GM19455 (cell line): ENCODE measurements around the gene RHBDL1.

Experiments
- ATAC-seq: cut with Tn5 transposase; IDR thresholded peaks from one replicate; pipeline ENCODE4 v1.9.1; 2021; ENCODE audit not compliant: unreplicated experiment

The RHBDL1 gene

DNA sequence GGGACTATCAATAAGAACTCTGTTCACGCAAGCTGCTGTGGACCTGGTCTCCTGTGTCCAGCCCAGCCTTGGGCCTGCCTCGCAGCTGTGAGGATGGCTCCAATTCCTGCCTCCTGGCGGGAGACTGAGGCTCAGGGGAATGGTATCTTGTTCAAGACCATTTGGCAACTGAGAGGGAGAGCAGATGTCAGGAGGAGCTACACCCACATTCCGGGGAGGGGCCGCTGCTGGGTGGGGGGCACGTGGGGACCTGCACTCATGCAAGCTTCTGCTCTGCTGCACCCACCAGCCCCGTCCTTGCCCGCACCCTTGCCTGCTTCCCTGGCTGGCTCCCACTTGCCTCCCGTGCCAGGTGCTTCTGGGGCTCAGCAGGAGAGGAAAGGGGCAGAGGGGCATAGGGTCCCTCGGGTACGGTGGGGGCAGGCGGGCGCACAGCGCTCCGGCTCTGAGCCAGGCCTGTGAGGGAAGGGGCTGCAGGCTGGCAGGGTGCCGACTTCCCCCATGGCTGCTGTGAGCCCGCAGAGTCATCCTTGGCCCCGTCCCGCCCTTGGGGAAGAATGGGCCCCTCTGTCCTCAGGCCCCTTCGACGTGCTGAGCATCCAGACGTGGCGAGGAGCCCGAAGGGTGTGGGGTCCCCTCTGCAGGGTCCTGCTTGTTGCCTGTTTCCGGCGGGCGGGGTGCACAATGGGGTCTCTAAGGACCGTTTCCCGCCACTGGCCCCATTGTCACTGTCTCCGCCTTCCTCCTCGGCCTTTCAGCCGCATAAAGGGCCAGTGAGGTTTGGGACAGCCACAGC, 42.2 kb downstream of the RHBDL1 start:
- ATAC-seq: no peak

DNA sequence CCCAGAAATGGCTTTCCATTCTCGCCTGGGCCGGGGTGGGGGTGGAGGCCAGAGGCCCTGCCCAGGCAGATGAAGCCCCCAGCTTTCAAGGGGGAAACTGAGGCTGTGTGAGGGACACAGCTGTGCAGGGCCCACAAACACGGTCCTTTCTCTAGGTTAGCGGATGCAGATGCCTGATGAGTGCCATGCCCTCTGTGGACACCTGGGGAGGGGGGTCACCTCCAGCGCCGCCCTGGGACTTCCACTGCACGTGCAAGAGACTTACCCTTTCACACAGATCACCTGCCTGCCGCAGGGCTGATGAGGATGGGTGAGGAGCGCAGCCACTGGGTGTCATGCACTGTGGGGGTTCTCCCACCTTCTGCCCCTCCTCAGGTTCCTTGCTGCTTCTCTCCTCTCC, 42.9 kb downstream of the RHBDL1 start:
- no peak for ATAC-seq

DNA sequence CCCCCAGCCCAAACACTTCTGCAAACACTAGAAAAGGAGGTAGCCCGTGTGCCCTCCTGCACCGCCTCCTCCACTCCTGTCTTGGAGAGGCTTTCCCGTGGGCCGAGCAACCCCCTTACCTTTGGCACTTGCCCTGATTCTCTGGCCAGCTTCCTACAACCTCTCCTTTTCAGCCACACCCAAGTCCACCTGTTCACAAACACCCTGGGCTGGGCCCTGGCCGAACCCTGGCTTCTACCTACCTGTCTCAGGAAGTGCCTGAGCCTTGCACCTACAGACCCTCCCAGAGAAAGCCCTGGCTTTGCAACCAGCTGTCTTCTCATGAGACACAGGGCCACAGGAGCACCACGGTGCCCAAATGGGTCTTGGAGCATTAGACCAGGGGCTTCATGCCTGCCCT, 43.5 kb downstream of the RHBDL1 start:
- no peak for ATAC-seq

DNA sequence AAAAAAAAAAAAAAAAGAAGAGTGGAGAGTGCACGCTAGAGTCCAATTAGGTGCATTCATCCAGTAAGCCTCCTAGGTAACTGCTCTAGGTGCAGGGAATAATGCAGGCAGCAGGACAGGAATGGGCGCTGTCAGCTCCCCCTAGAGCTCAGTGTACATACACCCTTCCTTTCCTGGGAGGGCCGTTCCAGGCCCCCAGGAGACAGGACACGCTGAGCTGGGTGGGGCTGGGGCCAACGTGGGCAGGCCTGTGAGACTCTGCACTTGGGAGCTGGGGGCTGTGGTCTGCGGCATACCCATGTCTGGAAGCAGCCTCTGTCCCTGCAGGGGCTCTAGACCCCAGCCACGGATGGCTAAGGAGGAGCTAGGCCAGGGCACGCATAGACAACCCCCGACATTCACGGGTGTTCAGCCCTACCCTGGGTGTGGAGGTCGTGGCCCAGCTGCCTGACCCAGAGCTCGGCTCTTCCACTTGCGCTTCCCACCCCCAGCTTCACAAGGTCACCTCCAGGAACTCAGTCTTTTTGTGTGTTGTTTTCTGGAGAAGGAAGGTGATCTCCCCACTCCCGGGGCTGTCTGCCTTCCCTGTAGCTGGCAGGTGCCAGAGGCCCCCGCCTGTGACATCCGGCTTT, 44.5 kb downstream of the RHBDL1 start:
- ATAC-seq: no peak

DNA sequence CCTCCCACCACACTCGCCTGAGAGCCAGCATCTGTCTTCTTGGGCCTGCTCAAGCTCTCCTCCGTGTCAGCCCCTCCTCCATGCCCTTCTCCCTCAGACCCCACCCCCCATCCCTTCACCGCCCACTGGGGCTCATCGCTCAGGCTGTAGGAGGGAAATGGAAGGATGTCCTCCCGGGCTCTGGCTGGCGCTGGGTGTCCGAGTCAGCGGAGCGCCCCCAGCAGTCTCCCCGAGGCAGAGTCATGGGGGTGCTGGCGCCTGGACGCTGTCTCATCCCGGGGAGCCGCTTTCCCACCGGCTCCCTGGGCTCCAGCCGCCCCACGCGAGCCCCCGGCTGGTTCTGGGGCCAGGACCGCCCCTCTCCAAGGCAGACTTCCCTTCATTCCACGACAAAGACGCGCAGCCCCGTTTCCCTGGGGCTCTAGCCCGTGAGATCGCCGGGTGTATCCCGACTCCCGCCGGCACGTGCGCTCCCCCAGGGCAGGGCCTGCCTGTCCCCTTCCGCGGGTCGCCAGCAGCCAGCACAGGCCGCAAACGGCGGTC, 45.0 kb downstream of the RHBDL1 start:
- ATAC-seq: no peak

DNA sequence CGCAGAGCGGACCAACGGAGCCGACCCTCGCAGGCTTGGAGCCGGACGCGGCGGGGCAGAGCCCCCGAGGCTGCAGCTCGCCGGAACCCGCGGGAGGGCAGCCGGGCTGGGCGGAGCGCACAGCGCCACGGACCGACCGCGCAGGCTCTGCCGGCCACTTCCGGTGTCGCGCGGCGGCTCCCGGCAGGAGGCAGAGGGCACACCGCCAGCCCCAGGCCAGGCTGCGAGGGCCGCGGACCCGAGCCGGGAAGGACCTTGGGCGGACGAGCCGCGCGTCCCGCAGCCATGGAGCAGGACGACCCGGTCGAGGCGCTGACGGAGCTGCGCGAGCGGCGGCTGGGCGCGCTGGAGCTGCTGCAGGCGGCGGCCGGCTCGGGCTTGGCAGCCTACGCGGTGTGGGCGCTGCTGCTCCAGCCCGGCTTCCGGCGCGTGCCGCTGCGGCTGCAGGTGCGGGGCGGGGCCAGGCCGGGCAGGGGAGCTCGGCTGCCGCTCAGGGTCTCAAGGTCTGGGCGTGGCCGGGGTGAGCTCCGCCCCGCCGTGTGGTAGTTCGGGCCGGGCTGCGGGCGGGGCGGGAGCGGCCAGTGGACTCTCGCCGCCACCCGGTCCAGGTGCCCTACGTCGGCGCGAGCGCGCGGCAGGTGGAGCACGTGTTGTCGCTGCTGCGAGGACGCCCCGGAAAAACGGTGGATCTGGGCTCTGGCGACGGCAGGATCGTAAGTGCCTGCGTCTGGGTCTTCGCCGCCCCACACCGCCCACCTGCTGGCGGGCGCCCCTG, 45.7 kb downstream of the RHBDL1 start, which contains the start of gene ANTKMT:
TSS of gene ANTKMT (plus strand) at position 157 of the 775 bp plus-strand sequence. CDS start at position 286, 129 bp downstream.
- ATAC-seq: peak; percentile 62

DNA sequence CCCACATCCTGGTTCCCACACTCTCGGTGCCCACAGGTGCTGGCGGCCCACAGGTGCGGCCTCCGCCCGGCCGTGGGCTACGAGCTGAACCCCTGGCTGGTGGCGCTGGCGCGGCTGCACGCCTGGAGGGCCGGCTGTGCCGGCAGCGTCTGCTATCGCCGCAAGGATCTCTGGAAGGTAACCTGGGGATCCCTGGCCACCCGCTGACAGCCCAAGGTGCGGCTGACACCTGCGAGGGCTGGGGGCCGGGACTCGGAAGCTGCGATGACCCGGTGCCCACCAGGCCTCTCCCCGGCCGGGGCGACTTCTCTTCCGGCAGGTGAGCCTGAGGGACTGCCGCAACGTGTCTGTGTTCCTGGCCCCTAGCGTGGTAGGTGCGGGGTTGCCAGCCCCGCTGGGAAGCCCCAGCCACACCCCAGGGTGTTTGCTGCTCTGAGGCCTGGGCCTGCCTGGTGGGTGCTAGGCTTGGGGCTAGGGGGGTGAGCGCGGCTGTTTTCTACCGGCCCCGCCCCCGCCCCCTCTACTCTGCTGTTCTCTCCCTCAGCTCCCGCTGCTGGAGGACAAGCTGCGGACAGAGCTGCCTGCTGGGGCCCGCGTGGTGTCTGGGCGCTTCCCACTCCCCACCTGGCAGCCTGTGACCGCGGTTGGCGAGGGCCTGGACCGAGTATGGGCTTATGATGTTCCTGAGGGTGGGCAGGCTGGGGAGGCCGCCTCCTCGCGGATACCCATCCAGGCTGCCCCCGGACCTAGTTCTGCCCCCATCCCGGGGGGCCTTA, 46.5 kb downstream of the RHBDL1 start:
- ATAC-seq: no peak

DNA sequence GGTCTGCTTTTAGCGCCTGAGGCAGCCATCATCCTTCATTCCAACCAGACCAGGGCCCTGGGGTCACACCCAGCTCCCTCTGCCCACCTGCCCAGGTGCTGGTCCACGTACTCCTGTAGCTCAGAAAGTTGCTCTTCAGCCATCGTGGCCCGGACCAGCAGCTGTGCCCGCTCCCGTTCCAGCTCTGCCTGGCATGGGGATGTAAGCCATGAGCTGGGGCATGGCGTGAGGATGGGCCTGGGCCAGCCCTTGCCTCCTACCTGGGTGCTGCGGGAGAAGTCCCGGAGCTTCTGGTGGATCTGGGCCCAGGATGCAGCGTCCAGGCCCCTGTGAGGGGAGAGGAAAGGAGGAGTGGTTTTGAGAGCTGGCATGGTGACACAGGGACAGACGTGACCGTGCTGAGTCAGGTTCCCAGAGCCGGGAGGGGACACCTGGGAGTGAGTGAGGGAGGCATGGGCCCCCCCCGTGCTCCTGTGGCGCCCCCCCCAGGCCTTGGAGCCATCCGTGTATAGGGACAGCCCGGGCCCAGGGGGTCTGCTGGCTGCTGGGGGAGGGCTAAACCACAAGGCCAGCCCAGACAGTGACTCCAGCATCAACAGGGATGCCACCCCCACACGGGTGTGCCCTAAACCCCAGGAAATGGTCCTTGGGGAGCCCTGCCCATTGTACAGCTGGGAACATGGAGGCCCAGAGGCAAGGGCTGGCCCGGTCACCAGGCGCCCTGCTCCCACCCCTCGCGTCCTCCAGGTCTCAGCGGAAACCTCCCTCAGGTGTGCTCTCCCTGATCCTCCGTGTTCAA, 47.6 kb downstream of the RHBDL1 start:
- no peak for ATAC-seq

DNA sequence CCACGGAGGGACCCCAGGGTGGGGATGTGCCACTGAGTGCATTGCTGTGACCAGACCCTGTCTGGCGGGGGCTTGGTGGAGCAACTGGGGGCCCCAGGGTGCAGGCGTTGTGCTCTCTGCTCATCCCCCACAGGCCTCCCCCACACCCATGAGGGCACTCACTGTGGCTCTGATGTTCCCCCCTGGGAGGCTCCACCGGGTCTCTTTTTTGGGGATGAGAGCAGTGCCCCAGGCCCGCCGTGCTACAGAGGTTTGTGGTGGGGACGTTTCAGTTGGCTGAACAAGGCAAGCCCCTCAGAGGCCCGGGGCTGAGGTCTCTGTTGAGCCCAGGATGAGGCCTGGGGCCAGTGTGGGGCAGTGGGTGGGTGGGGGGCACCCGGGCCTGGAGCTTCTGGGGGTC, 48.2 kb downstream of the RHBDL1 start:
- no peak for ATAC-seq

DNA sequence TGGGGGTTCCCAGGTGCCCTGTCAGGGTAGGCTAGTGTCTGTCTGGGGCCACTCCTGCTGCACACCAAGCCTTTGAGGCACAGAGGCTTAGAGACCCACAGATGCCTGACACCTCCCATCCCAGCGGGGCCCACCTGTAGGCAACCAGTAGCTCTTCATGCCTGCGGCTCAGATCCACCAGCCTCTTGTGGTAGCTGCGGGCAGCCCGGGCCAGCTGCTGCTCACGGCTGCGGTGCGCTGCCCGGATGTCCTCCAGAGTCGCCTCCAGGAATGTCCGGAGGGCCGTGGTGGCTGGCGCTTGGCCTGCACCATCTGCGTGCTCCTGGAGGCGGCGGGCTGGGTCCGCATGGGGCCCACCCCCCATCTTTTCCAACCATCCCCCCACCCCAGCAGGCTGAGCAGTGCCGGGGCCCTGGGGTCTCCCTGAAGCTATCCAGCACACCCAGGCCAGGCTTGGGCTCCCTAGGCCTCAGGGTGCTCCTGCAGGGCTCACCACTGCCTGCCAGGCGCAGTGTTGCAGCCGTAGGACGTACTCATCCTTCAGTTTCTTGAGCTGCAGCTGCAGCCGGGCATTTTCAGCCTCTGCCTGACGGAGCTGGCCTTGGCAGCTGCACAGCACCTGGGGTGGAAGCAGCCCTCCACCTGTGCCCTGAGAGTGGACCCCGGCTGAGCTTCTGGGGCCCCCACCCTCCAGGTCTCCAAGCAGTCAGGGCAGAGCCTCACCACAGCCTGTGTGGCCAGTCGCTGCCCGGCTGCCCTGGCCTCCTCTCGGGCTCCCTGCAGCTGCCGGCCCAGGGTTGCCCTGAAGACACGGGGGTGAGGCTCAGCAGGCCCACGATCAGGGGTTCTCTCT, 48.9 kb downstream of the RHBDL1 start:
- ATAC-seq: no peak

DNA sequence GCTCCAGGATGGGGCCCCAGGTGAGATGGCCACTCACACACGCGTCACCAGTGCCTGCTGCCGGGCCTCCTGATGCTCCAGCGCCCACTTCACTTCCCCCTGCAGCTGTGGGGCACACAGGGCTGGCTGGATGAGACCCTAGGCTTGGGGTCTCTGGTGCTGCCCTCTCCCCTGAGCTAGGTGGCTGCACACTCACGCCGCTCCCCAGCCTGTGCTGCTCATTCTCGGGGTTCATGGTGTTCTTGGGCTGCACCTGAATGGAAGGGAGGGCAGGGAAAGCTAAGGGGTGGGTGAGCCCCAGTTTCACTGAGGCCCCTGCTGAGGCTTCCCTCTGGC, 49.5 kb downstream of the RHBDL1 start:
- no peak for ATAC-seq

DNA sequence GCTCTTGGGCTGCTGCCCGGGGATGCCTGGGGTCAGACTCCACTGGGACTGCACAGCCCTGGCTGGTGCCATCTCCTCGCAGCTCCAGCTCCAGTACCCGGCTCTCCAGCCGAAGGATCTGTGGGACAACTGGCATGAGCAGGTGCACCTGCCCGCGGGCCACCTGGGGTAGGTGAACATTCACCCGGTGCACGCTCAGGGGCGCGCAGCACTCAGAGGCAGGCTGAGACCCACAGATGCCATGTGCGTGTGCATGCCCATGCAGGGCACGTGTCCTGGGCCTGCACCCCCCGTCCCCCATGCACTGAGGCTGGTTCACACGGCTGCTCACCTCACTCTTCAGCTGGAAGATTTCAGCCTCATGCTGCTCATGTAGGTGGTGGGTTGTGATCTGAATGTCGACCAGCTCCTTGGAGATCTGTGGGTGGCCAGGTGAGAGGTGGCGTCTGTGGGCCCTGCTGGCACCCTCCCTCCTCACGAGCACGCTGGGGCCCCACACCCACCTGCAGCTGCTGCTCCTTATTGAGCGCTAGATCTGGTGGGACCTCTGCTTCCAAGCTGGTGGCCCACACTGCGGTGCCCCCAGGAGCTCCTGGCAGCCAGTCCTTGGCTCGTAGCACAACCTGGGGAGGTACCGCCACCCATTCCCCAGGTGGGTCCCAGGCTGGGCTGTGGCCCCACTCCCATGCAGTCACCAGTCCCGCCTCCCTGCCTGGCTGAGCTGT, 50.2 kb downstream of the RHBDL1 start:
- ATAC-seq: no peak

DNA sequence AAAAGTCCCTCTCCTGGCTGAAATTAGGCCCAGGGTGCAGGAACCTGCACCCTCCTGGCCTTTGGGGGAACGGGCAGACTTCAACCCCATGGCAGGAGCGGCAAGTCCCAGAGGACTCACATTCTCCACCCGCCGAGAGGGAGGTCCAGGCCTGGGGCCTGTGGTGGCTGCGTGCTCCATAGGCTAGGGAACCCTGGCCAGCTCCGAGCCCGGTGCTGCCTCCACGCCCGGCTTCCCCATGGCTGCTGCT, 50.6 kb downstream of the RHBDL1 start:
- no peak for ATAC-seq

DNA sequence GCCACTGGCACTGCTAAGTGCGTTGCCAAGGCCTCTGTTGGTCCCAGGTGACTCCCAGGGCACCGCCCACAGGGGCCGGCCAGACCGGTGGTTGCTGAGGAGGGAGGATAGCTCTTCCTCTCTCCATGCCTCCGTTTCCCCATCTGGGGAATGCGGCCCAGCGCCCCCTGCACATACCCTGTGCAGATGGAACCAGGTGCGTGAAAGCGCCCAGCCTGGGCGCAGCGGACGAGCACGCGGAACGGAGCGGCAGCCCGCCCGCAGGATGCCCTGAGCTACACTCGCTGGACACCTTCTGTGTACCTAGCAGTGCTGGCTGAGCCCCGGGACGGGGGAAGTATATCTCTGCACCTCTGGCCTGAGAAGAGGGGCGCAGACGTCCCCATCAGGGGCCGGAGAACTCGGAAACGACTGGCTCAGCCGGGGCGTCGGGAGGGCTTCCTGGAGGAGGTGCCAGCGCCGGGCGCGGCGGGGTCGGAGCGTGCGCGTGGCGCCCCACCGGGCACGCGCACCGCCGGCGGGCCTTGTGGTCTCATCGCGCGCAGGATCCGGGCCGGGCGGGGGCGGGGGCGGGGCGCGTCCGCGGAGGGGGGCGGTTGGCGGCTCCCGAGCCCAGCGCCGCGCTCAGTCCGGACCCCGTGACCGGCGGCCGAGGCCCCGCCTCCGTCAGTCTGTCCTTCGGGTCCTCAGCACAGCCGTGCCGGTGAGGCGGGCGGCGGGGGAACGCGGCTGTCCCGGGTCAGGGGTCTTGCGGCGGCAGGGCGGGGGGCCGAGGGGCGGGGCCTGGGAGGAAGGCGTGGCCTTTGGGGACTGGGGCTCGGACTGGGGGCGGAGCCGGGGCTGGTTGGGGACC, 51.2 kb downstream of the RHBDL1 start, which contains the start of the genes CCDC78 and HAGHL:
TSS of gene CCDC78 (minus strand) at position 6 of the 853 bp plus-strand sequence. CDS start 76 bp downstream, outside the sequence.
TSS of gene HAGHL (plus strand) at position 669 of the 853 bp plus-strand sequence. CDS start 404 bp downstream, outside the sequence.
- no peak for ATAC-seq

DNA sequence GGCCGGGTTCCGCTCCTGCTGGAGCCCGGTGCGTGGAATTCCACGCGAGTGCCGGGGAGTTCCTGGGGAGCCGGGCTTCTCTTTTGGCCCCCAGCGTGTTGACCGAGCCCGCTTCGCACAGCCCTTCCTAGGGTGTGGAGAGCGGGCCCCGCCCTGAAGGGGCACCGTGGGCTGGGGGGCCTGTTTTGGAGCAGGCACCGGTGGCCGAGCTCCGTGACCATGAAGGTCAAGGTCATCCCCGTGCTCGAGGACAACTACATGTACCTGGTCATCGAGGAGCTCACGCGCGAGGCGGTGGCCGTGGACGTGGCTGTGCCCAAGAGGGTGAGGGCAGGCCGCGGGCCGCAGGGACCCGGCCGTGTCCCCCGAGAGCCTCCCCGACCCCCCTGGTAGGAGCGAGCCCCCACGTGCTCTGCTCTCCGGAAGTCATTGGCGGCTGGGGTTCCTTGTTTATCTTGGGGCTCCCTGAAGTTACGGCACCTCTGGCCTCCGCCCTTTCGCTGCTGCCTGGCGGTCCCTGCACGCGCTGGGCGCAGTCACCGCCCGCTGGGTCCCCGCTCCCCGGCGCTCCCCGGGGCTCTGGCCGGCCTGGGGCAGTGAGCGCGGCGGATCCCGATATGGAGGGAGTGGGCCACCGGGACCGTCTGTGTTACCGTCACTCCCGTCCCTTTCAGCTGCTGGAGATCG, 52.0 kb downstream of the RHBDL1 start:
- ATAC-seq: no peak
